IPS DF 6.9 (cell line): ENCODE measurements around the gene C1QTNF12.

Experiments used
- DNase-seq: peaks from one replicate; pipeline ENCODE4 v3.0.0-alpha.2; 2013; ENCODE audit warnings: low read depth, low spot score
- H3K27ac ChIP-seq: one replicate; pipeline ENCODE4 v1.5.1; 2013; ENCODE audit warnings: low read length, control low read depth
- H3K27me3 ChIP-seq: 2 replicates; pipeline ENCODE4 v1.6.1; 2013; ENCODE audit warnings: mild to moderate bottlenecking, low read length; ENCODE audit not compliant: control insufficient read depth, insufficient read depth
- H3K36me3 ChIP-seq: 2 replicates; pipeline ENCODE4 v1.6.1; 2013; ENCODE audit warnings: low read length; ENCODE audit not compliant: control insufficient read depth, insufficient read depth
- H3K4me1 ChIP-seq: 2 replicates; pipeline ENCODE4 v1.6.1; 2013; ENCODE audit warnings: low read length; ENCODE audit not compliant: control insufficient read depth, insufficient read depth
- H3K4me3 ChIP-seq: 2 replicates; pipeline ENCODE4 v1.5.1; 2013; ENCODE audit warnings: mild to moderate bottlenecking, low read length
- H3K9me3 ChIP-seq: 2 replicates; pipeline ENCODE4 v1.6.1; 2013; ENCODE audit warnings: low read length, inconsistent platforms; ENCODE audit not compliant: control insufficient read depth, insufficient read depth
- WGBS: extraction: QIAGEN DNeasy Blood & Tissue Kit; methylation state at CpG from one replicate; pipeline ENCODE4 v1.1.7; 2013; ENCODE audit warnings: mixed read lengths, missing lambda C conversion rate; ENCODE audit not compliant: insufficient read length, insufficient coverage; 5-methylcytosine and 5-hydroxymethylcytosine counted together

C1QTNF12 gene

DNA sequence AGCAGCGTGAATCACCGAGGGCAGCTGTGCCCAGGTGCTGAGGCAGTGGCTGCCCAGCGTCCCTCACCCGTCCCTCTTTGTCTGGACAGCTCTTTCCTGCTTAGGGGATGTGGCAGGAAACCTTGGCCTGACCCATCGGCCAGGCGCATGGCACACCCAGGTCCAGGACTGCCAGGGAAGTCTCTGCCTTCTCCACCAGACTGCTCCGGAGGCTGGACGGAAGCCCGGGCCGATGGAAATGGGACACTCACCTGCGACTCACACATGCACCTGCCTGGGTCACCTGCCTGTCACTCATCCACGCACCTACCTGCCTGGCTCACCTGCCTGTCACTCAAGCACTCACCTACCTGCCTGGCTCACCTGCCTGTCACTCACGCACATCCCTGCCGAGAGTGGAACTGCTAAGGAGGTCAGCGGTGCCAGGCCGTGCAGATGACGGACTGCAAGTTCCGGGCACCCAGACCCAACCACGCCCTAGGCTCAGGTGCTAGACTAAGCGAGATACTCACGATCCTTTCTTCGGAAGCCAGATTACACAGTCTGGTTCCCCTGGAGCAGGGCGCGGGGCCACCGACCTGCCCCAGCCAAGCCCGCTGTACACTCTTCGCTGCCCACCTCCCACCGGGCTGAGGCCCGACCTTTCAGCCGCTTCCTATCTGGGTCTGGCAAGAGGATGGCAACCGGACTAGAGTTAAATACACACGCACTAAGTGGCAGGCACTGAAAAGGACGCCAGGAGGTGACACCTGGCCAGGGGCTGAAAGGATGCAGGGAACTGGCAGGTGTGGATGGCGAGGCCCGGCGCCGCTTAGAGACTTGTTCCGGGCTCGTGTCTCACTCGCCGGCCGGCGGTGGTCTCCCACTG lies 26.1 kb upstream of the C1QTNF12 start:
- peaks cover 7% of the 10 kb centered on the region; the same call in 1 of the 2 replicates for H3K4me1 ChIP-seq
- no CpG with 5 or more reads among the region's 43 CpGs for WGBS
- H3K4me3 ChIP-seq: peak overlapping the region; percentile 90; the same call in 1 of the 2 replicates
- H3K36me3 ChIP-seq: peaks cover 3% of the 10 kb centered on the region
- no peak overlapping the region for H3K27ac ChIP-seq
- H3K9me3 ChIP-seq: no peaks in the 10 kb centered on the region
- no peak for DNase-seq
- no peaks in the 10 kb centered on the region for H3K27me3 ChIP-seq

DNA sequence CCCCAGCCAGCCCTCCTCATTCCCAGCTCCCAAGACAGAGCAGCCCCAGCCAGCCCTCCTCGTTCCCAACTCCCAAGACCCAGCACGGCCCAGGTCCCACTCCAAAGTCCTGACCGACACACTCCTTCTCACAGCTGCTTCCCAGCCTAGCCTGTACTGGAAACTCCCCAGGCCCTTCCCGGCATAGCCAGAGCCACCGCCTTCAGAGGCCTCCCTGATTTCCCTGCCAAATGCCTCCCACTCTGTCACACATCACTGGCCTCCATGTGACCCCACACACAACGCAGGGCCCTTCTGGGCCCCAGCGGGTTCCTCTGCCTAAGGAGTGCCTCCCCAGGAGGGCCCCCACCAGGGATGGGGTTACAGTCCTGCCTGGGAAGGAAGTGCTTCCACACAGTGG lies 24.3 kb upstream of the C1QTNF12 start:
- Histone ChIP-seq H3K27ac (no peak overlapping the region), H3K36me3 (peaks cover 8% of the 10 kb centered on the region), H3K27me3 (no peaks in the 10 kb centered on the region), H3K4me3 (no peak overlapping the region), H3K9me3 (no peaks in the 10 kb centered on the region), H3K4me1 (peaks cover 7% of the 10 kb centered on the region; the same call in 1 of the 2 replicates)
- WGBS: no CpG with 5 or more reads among the region's 7 CpGs
- no peak for DNase-seq

DNA sequence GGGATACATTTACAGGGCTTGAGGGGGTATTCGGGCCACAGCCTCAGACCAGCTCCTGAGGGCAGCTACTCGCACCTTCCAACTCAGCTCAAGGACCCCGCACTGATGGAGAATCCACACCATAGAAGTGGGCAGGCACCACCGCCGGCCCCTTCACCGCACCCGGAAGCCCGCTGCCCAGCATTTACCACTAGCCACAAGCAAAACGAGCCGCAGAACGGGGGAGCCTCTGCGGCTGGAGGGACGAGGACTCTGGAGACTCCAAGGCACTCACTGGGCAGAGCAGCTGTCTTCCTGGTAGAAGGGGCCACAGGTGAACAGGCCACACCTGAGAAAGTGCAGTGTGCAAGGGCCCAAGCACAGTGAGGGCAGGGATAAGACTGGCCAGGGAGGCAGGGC lies 21.8 kb upstream of the C1QTNF12 start:
- WGBS: no CpG with 5 or more reads among the region's 13 CpGs
- no peak overlapping the region for H3K4me3 ChIP-seq
- peaks cover 19% of the 10 kb centered on the region for H3K36me3 ChIP-seq
- no peak overlapping the region for H3K27ac ChIP-seq
- H3K4me1 ChIP-seq: peaks cover 5% of the 10 kb centered on the region; the same call in 1 of the 2 replicates
- H3K9me3 ChIP-seq: no peaks in the 10 kb centered on the region
- H3K27me3 ChIP-seq: no peaks in the 10 kb centered on the region
- no peak for DNase-seq

DNA sequence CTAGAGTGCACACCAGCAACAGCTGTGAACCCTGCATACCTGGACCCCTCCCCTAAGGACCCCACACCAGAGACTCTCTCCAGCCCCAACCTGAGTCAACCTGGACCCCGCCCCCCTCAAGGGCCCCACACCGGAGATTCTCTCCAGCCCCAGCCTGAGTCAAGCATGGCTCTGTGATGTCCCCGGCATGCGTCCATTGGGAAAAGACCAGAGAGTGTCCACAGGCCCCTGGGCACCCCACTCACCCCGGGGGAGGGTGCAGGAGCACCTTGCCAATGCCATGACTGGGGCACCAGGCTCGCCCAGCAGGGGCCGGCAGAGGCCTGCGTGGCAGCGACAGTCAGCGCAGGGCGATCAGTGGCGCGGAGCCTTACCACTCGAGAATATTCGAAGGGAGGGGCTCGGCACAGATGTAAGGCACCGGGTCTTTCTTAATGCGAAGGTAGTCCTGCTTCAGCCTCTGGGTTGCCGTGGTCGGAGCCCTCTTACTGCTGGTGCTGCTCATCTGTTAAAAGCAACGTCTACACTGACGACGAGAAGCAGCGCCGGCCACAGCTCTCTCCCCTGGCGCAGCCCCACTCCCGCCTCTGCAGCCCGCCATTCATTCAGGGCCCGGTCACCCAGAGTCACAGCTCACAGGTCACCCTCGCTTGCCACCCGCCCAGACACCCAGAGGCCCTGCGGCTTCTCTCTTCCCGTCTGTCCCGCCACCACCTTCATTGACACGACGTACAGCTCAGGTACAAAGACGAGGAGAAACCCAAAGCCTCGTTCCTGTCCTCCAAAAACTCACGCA lies 21.2 kb upstream of the C1QTNF12 start:
- no peaks in the 10 kb centered on the region for H3K27me3 ChIP-seq
- no peaks in the 10 kb centered on the region for H3K9me3 ChIP-seq
- no CpG with 5 or more reads among the region's 39 CpGs for WGBS
- no peak overlapping the region for H3K27ac ChIP-seq
- H3K4me1 ChIP-seq: 0 out of 2 replicates have a peak, but pooled peaks cover 3% of the 10 kb centered on the region
- H3K36me3 ChIP-seq: peaks cover 23% of the 10 kb centered on the region
- H3K4me3 ChIP-seq: no peak overlapping the region
- DNase-seq: no peak

DNA sequence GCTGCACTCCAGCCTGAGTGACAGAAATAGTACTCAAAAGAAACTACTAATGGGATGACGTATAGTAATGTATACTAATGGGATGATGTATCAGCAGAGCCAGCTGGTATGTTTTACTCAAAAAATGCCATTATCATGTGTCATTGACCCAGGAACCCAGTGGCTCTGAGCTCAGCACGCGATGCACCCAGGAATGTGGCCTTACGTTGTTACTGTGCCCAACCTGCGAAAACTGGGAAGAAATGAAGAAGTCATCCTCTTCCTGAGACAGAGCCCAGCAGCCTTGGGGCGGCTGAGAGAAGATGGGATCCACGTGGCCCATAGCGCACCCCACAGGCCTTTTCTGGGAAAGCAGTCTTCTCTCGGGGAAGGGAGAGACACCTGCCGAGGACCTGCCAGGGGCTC lies 18.3 kb upstream of the C1QTNF12 start:
- H3K27me3 ChIP-seq: no peaks in the 10 kb centered on the region
- no CpG with 5 or more reads among the region's 10 CpGs for WGBS
- H3K36me3 ChIP-seq: peaks cover 36% of the 10 kb centered on the region
- no peaks in the 10 kb centered on the region for H3K9me3 ChIP-seq
- no peak overlapping the region for H3K4me3 ChIP-seq
- no peaks in the 10 kb centered on the region for H3K4me1 ChIP-seq
- DNase-seq: no peak
- H3K27ac ChIP-seq: no peak overlapping the region

DNA sequence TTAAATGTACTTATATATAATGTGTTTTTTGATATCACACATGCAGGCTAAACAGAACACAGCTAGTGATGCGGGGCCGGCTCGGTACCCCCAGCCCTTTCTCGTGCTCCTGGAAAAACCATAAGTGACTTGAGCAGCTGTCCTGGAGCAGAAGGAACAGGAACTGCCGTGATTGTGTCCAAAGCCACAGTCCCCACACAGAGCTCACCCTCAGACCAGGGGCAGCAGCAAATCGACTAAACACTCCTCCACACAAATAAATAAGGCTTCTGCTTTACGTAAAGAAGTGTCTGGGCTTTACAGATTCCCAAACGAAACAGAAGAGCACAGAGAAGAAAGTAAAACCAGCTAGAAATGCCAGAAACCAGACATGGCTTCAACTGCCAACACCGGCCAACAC lies 17.5 kb upstream of the C1QTNF12 start:
- DNase-seq: no peak
- no CpG with 5 or more reads among the region's 9 CpGs for WGBS
- H3K9me3 ChIP-seq: no peaks in the 10 kb centered on the region
- no peak overlapping the region for H3K27ac ChIP-seq
- peaks cover 40% of the 10 kb centered on the region for H3K36me3 ChIP-seq
- no peaks in the 10 kb centered on the region for H3K27me3 ChIP-seq
- H3K4me3 ChIP-seq: no peak overlapping the region
- H3K4me1 ChIP-seq: peaks cover under 1% of the 10 kb centered on the region; the same call in 1 of the 2 replicates

DNA sequence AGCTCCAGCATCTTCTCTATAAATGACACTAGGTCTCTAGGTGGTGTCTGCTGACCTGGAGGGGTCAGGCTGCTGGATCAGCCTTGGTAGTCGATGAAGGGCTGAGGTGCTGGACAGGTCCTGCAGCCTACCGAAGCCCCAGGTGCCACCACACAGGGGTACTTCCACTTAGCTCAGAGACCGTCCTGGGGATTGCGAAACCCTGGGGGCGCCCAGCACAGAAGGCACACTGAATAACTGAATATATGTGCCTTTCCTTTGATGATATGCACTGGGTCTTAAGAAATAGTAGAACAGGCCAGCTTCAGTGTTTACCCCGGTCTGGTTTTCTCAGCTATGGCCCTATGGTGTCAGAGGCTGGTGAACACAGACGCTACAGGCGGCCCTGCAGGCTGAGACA lies 16.2 kb upstream of the C1QTNF12 start:
- Histone ChIP-seq H3K27ac (no peak overlapping the region), H3K9me3 (no peaks in the 10 kb centered on the region), H3K36me3 (peaks cover 42% of the 10 kb centered on the region), H3K4me1 (peaks cover 3% of the 10 kb centered on the region), H3K4me3 (no peak overlapping the region), H3K27me3 (no peaks in the 10 kb centered on the region)
- no peak for DNase-seq
- WGBS: no CpG with 5 or more reads among the region's 8 CpGs

DNA sequence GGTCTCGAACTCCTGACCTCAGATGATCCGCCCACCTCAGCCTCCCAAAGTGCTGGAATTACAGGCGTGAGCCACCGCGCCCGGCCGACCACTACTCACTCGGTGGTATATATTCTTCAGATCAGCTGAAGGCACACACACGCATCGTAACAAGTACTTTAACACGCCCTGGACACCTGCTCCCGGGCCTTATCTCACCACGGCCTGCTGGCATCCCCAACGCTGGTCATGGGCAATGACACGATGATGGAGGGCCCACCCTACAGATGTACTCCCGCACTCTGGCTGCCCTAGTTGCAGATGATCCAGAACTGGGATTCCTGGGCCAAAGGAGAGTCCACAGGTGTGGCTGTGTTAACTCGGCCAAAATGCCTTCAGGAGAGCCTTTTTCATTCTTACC lies 15.5 kb upstream of the C1QTNF12 start:
- WGBS: no CpG with 5 or more reads among the region's 17 CpGs
- DNase-seq: no peak
- no peaks in the 10 kb centered on the region for H3K9me3 ChIP-seq
- peaks cover 38% of the 10 kb centered on the region for H3K36me3 ChIP-seq
- no peak overlapping the region for H3K4me3 ChIP-seq
- H3K4me1 ChIP-seq: peaks cover 8% of the 10 kb centered on the region
- no peak overlapping the region for H3K27ac ChIP-seq
- no peaks in the 10 kb centered on the region for H3K27me3 ChIP-seq

DNA sequence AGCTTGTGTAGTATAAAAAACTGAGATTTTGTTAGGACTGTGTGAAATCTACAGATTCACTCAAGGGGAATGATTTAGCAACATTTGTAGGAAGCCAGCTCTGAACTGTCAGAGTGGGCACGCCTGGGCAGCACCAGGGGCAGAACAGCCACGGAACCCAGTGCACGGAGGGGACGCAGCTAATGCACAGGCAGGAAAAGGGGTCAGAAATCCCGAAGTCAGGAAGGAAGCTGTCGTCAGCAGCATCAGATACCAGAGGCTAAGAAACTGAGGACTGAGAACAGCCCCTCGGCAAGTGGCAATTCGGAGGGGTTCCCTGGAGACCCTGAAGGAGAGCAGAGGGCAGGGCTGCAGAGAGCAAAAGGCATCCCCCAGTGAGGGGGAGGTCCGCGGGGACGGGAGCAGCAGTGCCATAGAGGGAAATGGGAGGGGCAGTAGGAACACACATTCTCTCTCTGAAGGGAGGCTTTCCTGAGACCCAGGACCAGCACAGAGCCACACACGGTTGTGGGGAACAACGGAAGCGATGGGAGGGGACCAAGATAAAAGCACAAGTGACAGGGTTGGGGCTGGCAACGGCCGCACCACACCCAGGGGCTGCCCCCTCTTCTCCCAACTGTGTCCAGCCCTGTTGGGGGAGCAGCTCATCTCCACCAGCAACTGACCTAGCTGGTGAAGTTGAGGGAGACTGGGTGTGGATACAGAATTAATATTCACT lies 14.5 kb upstream of the C1QTNF12 start:
- peaks cover 8% of the 10 kb centered on the region for H3K4me1 ChIP-seq
- DNase-seq: no peak
- no peaks in the 10 kb centered on the region for H3K27me3 ChIP-seq
- H3K4me3 ChIP-seq: no peak overlapping the region
- peaks cover 37% of the 10 kb centered on the region for H3K36me3 ChIP-seq
- no peak overlapping the region for H3K27ac ChIP-seq
- H3K9me3 ChIP-seq: no peaks in the 10 kb centered on the region
- no CpG with 5 or more reads among the region's 16 CpGs for WGBS

DNA sequence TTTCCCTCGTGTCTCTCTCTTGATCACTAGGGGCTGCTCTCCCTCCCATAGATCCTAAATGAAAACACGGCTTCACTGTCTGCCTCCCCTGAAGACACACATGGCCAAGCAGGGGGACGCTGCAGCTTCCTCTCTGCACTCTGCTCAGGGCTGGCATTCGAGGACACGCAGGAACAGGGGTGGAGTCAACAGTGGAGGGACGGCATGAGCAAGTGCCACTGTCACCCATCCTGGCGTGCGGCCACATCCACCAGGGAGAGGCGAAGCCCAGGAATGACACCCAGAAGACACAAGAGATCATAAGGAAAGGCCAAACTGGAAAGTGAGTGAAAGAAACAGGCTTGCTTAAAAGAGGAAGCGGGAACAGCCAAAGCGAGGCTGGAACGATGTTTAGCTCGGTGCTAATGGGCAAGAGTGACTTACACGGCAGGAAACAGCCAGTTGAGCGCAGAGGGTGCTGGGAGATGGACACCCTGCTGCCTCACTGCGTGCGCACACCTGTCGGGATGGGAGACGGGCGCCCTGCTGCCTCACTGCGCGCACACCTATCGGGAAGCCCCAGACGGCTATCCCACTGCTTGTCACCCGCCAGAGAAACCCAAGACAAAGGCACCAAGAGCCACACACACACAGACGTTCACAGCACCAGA lies 13.6 kb upstream of the C1QTNF12 start:
- Histone ChIP-seq H3K36me3 (peaks cover 36% of the 10 kb centered on the region), H3K27ac (no peak overlapping the region)

More for the DNA sequence above, 13.6 kb upstream of the C1QTNF12 start:
- no peak for DNase-seq
- no peaks in the 10 kb centered on the region for H3K9me3 ChIP-seq
- peaks cover 8% of the 10 kb centered on the region for H3K4me1 ChIP-seq
- H3K27me3 ChIP-seq: no peaks in the 10 kb centered on the region
- WGBS: no CpG with 5 or more reads among the region's 26 CpGs
- H3K4me3 ChIP-seq: no peak overlapping the region
